Endothelial cell of umbilical vein (primary cell): Measurements from ENCODE around the gene MAPK11. TPM values are rescaled to one million over a fixed set of nuclear protein-coding genes. Genes with fewer than 3 reads are reported as not detected.

Experiments
- BruUV-seq: library from RNA; stranded (reverse); fragments of 400-500 nt; replicated peaks from 2 replicates; lab custom pipeline; 2021; lab: Mats Ljungman, UMichigan
- CTCF ChIA-PET: fragments of 300-600, 350-600 bp; sonication (Branson Sonifier 250); formaldehyde crosslinking; loops from one replicate; lab custom pipeline; 2021; ENCODE audit warnings: antibody characterized with exemption, inconsistent platforms; lab: Charles Lee
- POLR2A ChIA-PET: fragments of 300-600, 350-600 bp; sonication (Branson Sonifier 250); formaldehyde crosslinking; loops from one replicate; lab custom pipeline; 2021; ENCODE audit warnings: antibody characterized with exemption, inconsistent platforms; lab: Charles Lee
- DNase-seq: peaks from one replicate; pipeline ENCODE4 v3.0.0-alpha.2; 2011; ENCODE audit warnings: low read depth, low spot score
- FAIRE-seq: peaks from 2 replicates; lab custom pipeline; 2011; peaks lifted over from hg19 to GRCh38; lab: Jason Lieb, UNC
- H2AFZ ChIP-seq: 2 replicates; pipeline ENCODE4 v1.6.0; 2012; ENCODE audit warnings: low read depth, low read length, control low read depth, inconsistent platforms
- H3K27ac ChIP-seq: 2 replicates; pipeline ENCODE4 v1.5.1; 2011; ENCODE audit warnings: low read depth, mild to moderate bottlenecking, control low read depth, low read length, moderate library complexity; ENCODE audit not compliant: insufficient read depth
- H3K27me3 ChIP-seq, 2 experiments: 2 replicates each; pipeline versions ENCODE4 v1.6.0 to v1.6.1; 2011; ENCODE audit warnings: low read length in 2 of 2, mixed read lengths in 1 of 2; ENCODE audit not compliant: control insufficient read depth in 2 of 2, insufficient read depth in 2 of 2
- H3K36me3 ChIP-seq, 2 experiments: 2 replicates in 1 of 2; 3 replicates in 1 of 2; pipeline ENCODE4 v1.5.1; 2011; ENCODE audit warnings: low read length in 2 of 2, mild to moderate bottlenecking in 1 of 2, moderate library complexity in 1 of 2; ENCODE audit not compliant: control insufficient read depth in 2 of 2, insufficient read depth in 2 of 2; ENCODE audit errors: extremely low read depth in 1 of 2
- H3K4me1 ChIP-seq: 3 replicates; pipeline ENCODE4 v1.5.1; 2011; ENCODE audit warnings: mild to moderate bottlenecking, low read length; ENCODE audit not compliant: control insufficient read depth, insufficient read depth; ENCODE audit errors: extremely low read depth
- H3K4me2 ChIP-seq: 2 replicates; pipeline ENCODE4 v1.6.1; 2011; ENCODE audit warnings: low read length, control low read depth, mixed read lengths; ENCODE audit not compliant: insufficient read depth
- H3K4me3 ChIP-seq, 3 experiments: fragments of 200-600 bp in 1 of 3; sonication (generic), shearing (Covaris generic) in 1 of 3; replicated peaks in 1 of 3; 2 replicates each; pipeline ENCODE4 v1.5.1; 2011 to 2016; ENCODE audit warnings: control low read depth in 3 of 3, low read length in 3 of 3, mild to moderate bottlenecking in 2 of 3, inconsistent platforms in 1 of 3, low read depth in 1 of 3, moderate library complexity in 1 of 3; ENCODE audit not compliant: insufficient read depth in 1 of 3
- H3K79me2 ChIP-seq: 2 replicates; pipeline ENCODE4 v1.6.0; 2012; ENCODE audit warnings: low read length, inconsistent platforms; ENCODE audit not compliant: control insufficient read depth, insufficient read depth
- H3K9ac ChIP-seq: replicated peaks from 2 replicates; pipeline ENCODE3; 2011; ENCODE audit warnings: low read length, control low read depth; ENCODE audit not compliant: insufficient read depth; ENCODE audit errors: extremely low read depth
- H3K9me1 ChIP-seq: replicated peaks from 3 replicates; pipeline ENCODE4 v1.6.0; 2011; ENCODE audit warnings: mild to moderate bottlenecking, low read length; ENCODE audit not compliant: control insufficient read depth, insufficient read depth; ENCODE audit errors: extremely low read depth
- H3K9me3 ChIP-seq: replicated peaks from 2 replicates; pipeline ENCODE4 v1.5.1; 2012; ENCODE audit warnings: low read length, inconsistent platforms; ENCODE audit not compliant: control insufficient read depth, insufficient read depth
- H4K20me1 ChIP-seq: replicated peaks from 2 replicates; pipeline ENCODE3; 2011; ENCODE audit warnings: mild to moderate bottlenecking, low read length; ENCODE audit not compliant: control insufficient read depth, insufficient read depth; ENCODE audit errors: extremely low read depth
- EZH2 ChIP-seq: IDR thresholded peaks from 2 replicates; pipeline ENCODE4 v1.6.1; 2012; ENCODE audit warnings: borderline replicate concordance, low read depth, mild to moderate bottlenecking, moderate library complexity, low read length, inconsistent platforms; ENCODE audit not compliant: severe bottlenecking
- FOS ChIP-seq: IDR thresholded peaks from 2 replicates; pipeline ENCODE4 v1.6.1; 2011; ENCODE audit warnings: mild to moderate bottlenecking, low read length, moderate library complexity, borderline replicate concordance; ENCODE audit not compliant: insufficient read depth
- GATA2 ChIP-seq: IDR thresholded peaks from 2 replicates; pipeline ENCODE4 v1.7.0; 2011; ENCODE audit warnings: low read depth, mild to moderate bottlenecking, moderate library complexity, mixed read lengths, low read length; ENCODE audit not compliant: insufficient read length, insufficient read depth
- JUN ChIP-seq: IDR thresholded peaks from 2 replicates; pipeline ENCODE4 v1.6.1; 2011; ENCODE audit warnings: borderline replicate concordance, low read depth; ENCODE audit not compliant: insufficient read length, insufficient read depth
- MYC ChIP-seq: IDR thresholded peaks from one replicate; pipeline ENCODE4 v1.6.1; 2011; ENCODE audit warnings: mild to moderate bottlenecking, low read depth, low read length
- POLR2A ChIP-seq: IDR thresholded peaks from 2 replicates; pipeline ENCODE4 v1.6.1; 2012; ENCODE audit warnings: low read depth, mild to moderate bottlenecking, control low read depth, low read length
- POLR2AphosphoS5 ChIP-seq: IDR thresholded peaks from 2 replicates; pipeline ENCODE4 v1.6.1; 2012; ENCODE audit warnings: low read depth, mild to moderate bottlenecking, control low read depth, low read length, moderate library complexity; ENCODE audit not compliant: insufficient read depth
- dilution Hi-C: fragments of 300-500 bp; cut with MboI; formaldehyde crosslinking; loops from one replicate; pipeline ENCODE4 v1.15.0; 2019; ENCODE audit warnings: low sequenced_read_pairs; ENCODE audit not compliant: extremely low pct_ligation_motif_present
- intact Hi-C: fragments of 100-400 bp; cut with micrococcal nuclease; formaldehyde crosslinking; loops from one replicate; pipeline ENCODE4 v1.10.0; 2022
- polyA plus RNA-seq, 4 experiments: library from polyadenylated mRNA; depleted of rRNA in 3 of 4; stranded (reverse) in 3 of 4; unstranded in 1 of 4; fragments of >200 nt; gene quantifications; 2 replicates each; pipeline versions ENCODE4 v1.2.1 to v1.2.3, GENCODE V29; 2011 to 2012; ENCODE audit warnings: missing spikeins in 1 of 4
- total RNA-seq: library from RNA; stranded (reverse); gene quantifications from 2 replicates; pipeline ENCODE4 v1.2.3, GENCODE V29; 2021
- TF ChIP-seq, protein P1 (sequence below), 2 donors: IDR thresholded peaks; 1 replicate in 1 of 2; 2 replicates in 1 of 2; pipeline ENCODE4 v1.5.1; 2011; ENCODE audit warnings: low read length in 2 of 2, mild to moderate bottlenecking in 2 of 2, moderate library complexity in 2 of 2, control low read depth in 1 of 2, inconsistent platforms in 1 of 2, low read depth in 1 of 2; ENCODE audit not compliant: insufficient read depth in 1 of 2; ENCODE audit errors: extremely low read depth in 1 of 2
- TF ChIP-seq, protein P2 (sequence below): IDR thresholded peaks from 2 replicates; pipeline ENCODE4 v1.6.1; 2011; ENCODE audit not compliant: insufficient read depth, insufficient read length

MAPK11 gene
- total and polyA plus RNA-seq, 2 donors (not counting 3 experiments of a cell fraction or from before 2014, with no cell fraction given) = 22.8 to 26.3 TPM

DNA sequence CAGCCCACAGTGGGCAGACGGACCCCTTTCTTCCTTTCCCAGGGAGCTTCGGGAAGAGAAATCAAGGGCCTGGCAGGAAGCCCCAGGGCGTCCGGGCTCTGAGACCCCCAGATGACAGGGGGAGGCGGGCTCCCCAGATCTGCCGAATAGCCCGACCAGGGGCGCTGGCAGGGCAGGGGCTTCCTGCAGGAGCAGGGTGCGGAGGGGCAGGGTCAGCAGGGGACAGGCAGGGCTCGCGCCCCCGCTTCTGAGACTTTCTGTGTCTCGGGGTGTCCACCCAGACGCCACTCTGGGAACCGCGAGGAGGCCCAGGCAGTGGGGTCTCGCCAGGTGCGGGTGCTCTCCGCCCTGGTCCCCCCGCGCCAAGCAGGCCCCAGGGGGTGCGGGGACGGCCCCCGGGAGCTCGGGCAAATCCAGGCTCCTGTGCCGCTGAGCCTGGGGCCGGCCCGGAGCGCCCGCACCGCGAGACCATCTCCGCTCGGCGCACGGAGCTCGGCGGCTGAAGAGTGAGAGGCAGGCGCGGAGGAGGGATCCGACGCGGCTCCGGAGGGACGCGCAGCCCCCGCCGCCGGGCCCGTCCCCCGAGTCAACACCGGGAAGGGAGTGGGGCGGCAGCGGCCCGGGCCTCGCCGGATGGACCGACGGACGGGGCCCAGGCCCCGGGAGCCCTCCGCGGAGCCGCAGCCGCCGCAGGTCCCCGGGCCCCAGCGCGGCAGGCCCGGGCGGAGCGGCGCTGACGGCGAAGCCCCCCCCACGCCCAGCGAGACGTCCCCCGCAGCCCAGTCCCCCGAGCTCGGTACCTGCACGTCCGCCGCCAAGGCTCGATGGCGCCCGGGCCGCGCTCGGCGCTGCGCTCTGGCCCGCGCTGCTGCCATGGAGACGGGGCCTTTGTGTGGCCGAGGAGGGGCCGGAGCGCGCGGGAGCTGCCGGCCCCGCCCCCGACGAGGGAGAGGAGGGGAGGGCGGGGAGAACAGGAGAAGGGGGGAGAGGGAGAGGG is 36.9 kb upstream of the MAPK11 start, which contains the start of gene PLXNB2:
TSS of gene PLXNB2 (minus strand) at position 894 of the 997 bp plus-strand sequence. CDS start 17,062 bp downstream, outside the sequence.
- H3K9me3 ChIP-seq = no peaks in the 10 kb centered on the region
- ChIA-PET POLR2A (interaction anchor here (0.5 to 1.9 kb wide), 2 partner anchors 13 to 372 kb away, joined by 4 to 9 read pairs; no protein-coding TSS in a partner anchor), CTCF (interaction anchor here (0.9 to 3.8 kb wide), 7 partner anchors 13 to 35 kb away, joined by 4 to 26 read pairs (median 14); partner anchors contain the start of gene DENND6B)
- intact Hi-C loops (loop anchor here (1.0 to 5.0 kb wide), 3 partner anchors 14 to 36 kb away; partner anchors contain the start of genes MAPK11 and PPP6R2), dilution Hi-C loops (no loop called here)
- peaks cover 0 to 5% of the 10 kb centered on the region in 2 experiments for H3K36me3 ChIP-seq
- TSS peak; percentile 25 for BruUV-seq
- no peak within 1 kb of the TSS for H2AFZ ChIP-seq
- peak within 1 kb of the TSS; percentile 82 for H3K9ac ChIP-seq
- no peaks in the 10 kb centered on the region for H3K9me1 ChIP-seq
- H3K27me3 ChIP-seq = no peaks in the 10 kb centered on the region
- H3K27ac ChIP-seq = peak within 1 kb of the TSS; percentile 79
- H3K4me3 ChIP-seq = peak within 1 kb of the TSS; percentile 72 to 95 (median 83)
- DNase-seq (peak; percentile 76), FAIRE-seq (peak; percentile 84)
- H3K79me2 ChIP-seq = peaks cover 45% of the 10 kb centered on the region
- H3K4me2 ChIP-seq = peak within 1 kb of the TSS; percentile 76
- TF ChIP-seq GATA2 (no peak), MYC (no peak), JUN (no peak), EZH2 (no peak), FOS (no peak), POLR2AphosphoS5 (peak; percentile 84), POLR2A (peak; percentile 79)
- TF ChIP-seq, protein P1, sequence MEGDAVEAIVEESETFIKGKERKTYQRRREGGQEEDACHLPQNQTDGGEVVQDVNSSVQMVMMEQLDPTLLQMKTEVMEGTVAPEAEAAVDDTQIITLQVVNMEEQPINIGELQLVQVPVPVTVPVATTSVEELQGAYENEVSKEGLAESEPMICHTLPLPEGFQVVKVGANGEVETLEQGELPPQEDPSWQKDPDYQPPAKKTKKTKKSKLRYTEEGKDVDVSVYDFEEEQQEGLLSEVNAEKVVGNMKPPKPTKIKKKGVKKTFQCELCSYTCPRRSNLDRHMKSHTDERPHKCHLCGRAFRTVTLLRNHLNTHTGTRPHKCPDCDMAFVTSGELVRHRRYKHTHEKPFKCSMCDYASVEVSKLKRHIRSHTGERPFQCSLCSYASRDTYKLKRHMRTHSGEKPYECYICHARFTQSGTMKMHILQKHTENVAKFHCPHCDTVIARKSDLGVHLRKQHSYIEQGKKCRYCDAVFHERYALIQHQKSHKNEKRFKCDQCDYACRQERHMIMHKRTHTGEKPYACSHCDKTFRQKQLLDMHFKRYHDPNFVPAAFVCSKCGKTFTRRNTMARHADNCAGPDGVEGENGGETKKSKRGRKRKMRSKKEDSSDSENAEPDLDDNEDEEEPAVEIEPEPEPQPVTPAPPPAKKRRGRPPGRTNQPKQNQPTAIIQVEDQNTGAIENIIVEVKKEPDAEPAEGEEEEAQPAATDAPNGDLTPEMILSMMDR (IDR thresholded peaks at IDR 0.05; ENCODE audit: extremely low read depth in 1 of 2, insufficient read depth in 1 of 2, low read depth in 1 of 2, low read length in 2 of 2) = no peak
- TF ChIP-seq, protein P2, sequence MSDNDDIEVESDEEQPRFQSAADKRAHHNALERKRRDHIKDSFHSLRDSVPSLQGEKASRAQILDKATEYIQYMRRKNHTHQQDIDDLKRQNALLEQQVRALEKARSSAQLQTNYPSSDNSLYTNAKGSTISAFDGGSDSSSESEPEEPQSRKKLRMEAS = no peak
- H3K4me1 ChIP-seq = peaks cover 27% of the 10 kb centered on the region
- no peaks in the 10 kb centered on the region for H4K20me1 ChIP-seq
